ENCODE results near the gene APP. TPM values are rescaled to one million over a fixed set of nuclear protein-coding genes. Genes with fewer than 3 reads are reported as not detected.

APP gene
- polyA plus RNA-seq, 4 donors: 870 to 980 (median 951) TPM

DNA sequence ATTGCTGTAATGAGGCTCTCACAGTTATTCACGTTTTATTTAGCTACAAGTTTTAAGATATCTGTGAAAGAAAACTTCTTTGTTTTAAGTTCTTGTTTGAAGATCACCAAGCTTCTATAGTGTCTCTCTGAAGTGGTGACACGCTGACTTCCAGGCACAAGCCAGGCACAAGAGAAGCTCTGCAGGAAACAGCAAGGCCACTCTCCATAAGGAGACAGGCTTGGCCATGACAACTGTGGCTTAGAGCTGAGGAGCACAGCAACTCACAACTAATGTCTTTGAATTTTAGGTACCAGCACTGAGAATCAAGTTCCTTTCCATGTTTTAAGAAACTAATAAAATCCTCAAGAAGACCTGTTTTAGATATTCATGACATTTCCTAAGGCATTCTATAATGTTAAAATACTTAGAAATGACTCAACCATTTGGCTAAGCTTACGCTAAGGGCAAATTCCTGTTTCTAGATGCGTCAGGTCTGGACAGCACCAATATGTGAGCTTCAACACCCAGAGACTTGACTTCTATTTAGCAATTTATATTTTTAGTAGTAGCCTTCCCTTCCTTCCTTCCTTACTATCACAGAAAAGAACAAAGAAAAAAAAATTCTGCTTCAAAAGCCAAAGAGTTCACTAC is 40.2 kb downstream of the APP start:
- DNase-seq (ENCODE audit: low read depth in 4 of 4, low spot score in 3 of 4): no peak

DNA sequence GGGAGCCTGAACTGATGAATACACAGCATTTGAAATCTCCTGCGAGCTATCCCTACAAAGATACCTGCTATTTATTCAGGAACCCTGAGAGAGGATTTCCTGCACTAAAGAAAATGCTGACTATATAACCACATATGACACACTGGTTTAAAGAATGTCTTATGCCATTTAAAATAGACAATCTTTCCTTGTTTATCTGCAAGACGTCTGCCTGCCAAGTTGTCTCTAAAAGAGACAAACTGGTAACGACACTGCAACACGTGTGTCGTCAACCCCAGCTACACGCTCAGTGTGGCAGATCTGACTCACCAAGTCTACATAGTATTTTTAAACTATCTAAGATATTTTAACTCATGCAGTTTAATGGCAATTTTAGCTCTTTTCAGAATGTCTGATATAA is 42.7 kb downstream of the APP start:
- no peak for DNase-seq (ENCODE audit: low read depth in 4 of 4, low spot score in 3 of 4)

DNA sequence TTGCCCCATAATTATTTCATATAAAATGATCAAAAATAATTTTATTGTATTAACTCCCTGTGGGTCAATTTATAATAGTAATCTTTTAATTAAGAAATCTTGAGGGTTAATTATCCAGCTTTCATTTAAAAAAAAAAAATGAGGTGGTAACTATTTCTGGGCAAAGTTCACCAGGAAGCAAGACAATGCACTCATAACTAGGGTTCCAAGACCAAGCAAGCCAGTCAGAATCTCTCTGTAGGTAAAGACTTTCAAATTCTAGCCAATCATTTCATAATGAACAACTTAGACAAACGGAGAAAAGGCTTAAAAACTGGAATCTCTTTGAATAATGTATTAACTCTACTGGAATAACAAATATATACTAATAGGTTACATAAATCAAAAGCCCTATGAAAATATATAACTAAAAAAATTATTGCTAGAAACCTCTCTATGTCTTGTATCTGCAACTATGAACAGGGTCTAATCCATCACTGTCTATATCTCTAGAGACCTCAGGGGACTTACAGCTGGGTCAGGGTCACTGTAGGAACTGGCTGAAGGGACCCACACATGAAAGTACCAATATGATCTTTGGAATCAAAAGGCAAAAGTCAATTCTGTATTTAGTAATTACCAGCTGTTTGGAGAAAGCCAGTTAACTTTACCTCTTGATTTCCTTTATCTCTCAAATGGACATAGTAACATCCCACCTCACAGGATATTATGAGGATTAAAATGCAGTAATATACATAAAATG is 43.3 kb downstream of the APP start:
- no peak for DNase-seq (ENCODE audit: low read depth in 4 of 4, low spot score in 3 of 4)

DNA sequence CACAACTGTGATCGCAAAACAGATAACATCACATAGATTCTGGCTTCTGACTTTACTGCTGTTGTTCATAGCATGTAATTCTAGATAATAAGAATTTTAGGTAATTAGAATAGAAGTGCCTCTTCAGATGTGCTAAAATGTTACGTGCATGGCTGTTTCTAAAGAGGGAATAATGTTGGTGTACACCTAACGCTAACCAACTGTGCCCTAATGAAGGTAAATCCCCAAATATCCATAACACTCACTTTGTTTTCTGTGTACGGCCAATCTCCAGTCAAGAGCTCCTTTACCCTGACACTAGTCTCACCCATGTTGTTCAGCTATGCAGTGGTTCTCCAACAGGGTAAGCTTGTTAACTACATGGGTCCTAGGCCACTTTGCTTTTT is 44.4 kb downstream of the APP start:
- no peak for DNase-seq (ENCODE audit: low read depth in 4 of 4, low spot score in 3 of 4)

DNA sequence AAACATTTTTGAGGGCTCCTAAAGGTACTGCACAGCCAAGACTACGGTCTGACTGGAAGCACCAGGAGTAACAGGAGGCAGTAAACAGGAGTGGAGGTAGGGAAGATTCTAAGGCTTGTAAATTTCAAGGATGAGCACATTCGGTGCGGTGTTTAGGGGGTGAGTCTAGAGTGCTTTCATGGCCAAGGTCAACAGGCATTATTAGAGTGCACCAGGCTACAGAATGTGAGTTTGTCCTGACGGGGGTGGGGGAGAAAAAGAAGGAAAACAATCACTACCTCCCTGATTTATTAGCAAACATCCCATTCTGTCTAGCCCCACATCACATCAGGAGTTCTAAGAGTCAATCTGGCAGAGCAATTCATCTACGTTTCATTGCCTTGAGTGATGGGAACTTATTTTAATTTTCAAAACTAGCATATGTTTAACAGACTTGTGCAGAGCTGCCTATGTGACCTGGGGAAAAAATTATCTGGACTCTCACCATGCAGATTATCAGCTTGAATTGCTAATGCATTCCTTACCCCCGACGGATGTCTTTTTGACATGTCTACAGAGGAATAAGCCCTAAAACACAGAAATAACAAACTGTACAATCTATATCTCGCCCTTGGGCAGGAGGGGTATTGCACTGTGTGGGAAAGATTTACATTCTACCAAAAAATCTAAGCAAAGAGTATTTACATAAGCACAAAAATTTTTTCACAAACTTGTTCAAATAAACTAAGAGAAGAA is 45.0 kb downstream of the APP start:
- DNase-seq (ENCODE audit: low read depth in 4 of 4, low spot score in 3 of 4): no peak

DNA sequence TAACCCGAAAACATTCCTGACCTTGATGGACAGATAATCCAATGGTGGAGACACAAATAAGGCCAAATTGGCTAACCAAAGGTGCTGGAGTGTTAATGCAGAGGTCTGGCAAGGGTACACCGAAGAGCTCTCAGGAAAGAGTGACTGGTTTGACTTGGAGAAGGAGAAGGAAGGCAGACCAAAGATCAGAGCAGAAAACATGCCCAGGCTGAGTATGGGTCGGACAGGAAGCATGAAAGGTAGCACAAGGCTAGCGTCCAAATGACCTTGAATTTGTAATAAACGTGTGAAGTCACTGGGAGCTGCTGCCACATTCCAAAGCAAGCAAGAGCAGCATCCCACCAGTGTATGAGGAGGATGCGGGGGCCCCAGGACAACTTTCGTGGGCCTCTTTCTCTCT is 45.7 kb downstream of the APP start:
- DNase-seq (ENCODE audit: low read depth in 4 of 4, low spot score in 3 of 4): no peak

DNA sequence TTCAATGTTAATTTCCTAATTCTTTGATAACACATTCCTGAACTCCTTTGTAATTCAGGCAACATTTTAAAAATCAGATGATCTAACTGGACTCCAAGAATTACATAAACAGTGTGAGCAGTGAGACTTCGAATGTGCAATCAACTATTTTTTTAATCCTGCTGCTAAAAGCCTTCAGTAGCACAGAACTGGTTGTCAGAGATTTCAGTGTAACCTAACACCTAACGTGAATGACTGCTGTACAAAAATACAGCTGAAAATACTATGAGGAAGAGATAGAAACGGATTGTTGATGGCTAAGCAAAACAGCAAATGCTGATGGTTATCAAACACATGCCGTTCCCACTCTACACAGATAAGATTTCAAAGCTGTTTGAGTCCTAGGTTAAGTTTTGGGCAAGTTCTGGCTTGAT is 46.1 kb downstream of the APP start:
- no peak for DNase-seq (ENCODE audit: low read depth in 4 of 4, low spot score in 3 of 4)

DNA sequence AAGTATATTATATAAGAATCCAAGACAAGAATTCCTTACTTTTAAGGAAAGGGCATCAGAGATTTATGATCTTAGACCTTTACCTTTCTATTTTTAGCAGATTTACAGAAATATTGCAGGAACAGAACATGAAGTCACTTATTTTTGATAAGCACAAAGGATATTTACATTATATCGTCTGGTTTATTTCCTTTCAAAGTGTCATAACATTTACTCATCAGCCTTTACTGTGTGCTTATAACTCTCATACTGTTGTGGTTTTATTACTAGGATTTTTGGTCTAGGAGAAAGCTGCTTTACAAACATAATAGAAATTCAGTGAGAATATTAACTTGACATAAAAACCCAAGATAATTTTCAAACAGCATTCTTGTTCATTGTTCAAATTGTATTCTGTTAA is 47.6 kb downstream of the APP start:
- no peak for DNase-seq (ENCODE audit: low read depth in 4 of 4, low spot score in 3 of 4)

DNA sequence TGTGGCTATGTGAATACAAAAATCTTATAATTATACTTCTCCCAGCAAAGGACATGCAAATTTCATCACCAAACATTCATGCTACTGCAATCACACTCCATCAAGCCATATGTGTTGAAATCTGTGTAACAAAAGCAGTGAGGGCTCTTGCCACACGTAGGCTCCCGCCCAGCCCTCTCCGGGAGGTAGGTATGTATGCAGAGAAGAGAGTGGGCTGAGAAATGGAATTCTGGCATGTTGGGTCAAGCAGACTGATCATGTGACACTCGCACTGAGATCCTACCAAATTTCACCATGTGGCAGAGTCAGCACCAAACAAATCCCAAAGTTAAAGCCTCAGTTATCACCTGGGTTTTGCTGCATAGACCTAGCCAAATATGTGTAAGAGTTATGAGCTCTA is 49.7 kb downstream of the APP start:
- no peak for DNase-seq (ENCODE audit: low read depth in 4 of 4, low spot score in 3 of 4)

DNA sequence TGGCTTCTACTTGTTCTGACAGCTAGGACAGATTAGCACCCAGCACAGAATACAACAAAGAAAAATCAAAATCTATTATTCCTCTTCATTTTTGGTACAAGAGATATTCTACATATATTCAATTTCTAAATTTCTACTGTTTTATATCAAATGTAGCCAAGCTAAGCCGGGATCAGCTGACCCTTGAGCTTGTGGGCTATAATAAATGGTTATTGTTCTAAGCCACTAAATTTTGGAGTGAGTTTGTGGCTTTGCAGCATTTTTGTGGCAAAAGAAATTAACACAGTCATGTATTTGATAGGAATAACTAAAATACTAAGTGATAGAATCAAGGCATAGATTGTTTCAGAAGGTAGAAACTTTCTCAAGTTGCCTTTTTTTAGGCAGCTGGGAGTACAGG is 50.7 kb downstream of the APP start:
- DNase-seq (ENCODE audit: low read depth in 4 of 4, low spot score in 3 of 4): no peak

DNA sequence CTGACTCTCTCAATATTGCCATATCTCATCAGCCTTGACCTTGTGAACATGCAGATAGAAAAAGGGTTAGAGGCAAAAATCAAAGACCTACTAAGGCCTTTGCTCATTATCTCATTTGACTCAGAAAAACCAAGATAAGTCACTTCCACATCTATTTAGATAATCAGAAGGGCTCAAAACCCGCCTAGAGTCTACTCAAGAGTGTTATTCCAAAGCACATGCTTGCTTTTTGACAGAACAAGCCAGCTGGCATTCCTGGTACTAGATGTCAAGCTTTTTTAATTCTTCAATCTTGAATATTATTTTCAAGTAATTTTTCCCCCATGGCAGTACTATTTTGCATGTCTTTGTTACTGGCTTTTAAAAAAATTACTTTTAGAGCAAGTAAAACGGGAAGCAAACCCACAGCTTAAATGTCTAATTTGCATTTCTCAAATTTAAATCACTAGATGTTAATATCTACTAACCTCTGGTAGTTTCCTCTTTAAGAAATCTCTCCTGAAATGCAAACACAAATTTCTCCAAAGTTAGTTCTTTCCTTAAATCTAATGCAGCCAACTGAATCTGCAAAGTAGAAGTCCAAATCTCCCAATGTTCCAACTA is 51.5 kb downstream of the APP start:
- no peak for DNase-seq (ENCODE audit: low read depth in 4 of 4, low spot score in 3 of 4)

DNA sequence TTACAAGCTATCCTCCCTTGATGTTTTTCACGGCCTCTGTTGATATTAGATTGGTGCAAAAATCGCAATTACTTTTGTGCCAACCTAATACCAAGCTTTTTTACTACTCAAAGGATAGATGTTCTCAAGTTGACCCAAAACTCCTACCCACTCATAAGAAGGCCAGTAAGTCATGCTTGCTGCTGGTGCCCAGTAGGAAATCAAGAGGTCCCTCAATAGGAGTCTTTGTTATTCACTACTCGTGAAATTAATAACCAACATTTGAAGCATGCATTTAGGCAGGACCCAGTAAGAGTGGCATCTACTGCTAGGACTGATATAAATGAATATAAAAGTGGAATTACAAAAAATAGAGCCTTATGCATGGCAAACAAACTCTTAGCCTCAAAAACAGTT is 52.6 kb downstream of the APP start:
- DNase-seq (ENCODE audit: low read depth in 4 of 4, low spot score in 3 of 4): no peak

DNA sequence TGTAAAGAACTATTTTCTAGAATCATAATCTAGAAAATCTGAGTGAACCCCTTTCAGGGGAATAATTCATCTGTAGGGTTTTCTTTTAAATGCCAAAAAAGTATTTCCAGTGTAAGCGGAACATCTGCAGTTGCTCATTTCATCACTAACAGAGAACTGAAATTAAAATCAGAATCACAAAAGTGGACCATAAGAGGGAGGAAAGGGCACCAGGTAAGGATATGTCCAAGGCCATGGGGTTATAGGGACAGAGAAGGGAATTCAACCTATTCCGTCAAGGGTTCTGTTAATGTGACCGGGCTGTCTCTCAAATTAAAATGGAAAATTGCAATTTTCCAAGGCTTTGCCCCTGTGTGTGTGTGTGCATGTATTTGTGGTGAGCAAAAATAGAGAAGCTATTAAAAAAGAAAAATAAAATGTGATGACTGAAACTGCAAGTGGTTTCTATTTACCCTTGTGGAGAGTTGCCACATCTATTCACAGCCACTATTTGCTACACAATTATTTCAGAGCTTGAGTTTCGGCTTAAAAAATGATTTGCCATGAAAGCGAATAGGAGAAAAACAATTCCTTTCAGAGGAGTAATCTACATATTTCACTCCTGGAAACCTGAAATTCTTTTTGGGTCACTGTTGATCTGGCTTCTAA is 53.1 kb downstream of the APP start:
- no peak for DNase-seq (ENCODE audit: low read depth in 4 of 4, low spot score in 3 of 4)

DNA sequence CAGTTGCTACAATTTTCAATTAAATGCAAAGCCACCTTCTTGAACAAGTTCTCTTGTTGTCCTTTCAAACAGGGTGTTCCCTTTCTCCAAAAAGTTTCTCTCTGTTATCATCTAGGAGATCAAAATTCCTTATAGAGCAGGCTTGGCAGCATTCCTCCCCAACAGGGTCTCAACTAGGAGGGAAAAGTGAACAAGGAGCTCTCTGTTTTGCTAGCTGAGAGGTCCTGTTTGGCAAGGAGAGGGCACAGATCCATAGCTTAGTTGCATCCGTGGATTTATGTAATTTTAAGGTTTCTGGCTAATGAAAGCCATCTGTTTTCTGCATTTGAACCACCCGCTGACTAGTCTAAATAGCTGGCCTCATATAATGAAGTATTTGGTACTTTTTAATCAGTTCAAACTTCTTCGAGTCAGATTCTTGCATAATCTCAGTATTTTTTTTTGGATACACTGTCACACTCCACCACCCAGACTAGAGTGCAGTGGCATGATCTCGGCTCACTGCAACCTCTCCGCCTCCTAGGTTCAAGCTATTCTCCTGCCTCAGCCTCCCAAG is 54.0 kb downstream of the APP start:
- peak in 2 of 4 donors; percentile 16 to 20 for DNase-seq (ENCODE audit: low read depth in 4 of 4, low spot score in 3 of 4)

DNA sequence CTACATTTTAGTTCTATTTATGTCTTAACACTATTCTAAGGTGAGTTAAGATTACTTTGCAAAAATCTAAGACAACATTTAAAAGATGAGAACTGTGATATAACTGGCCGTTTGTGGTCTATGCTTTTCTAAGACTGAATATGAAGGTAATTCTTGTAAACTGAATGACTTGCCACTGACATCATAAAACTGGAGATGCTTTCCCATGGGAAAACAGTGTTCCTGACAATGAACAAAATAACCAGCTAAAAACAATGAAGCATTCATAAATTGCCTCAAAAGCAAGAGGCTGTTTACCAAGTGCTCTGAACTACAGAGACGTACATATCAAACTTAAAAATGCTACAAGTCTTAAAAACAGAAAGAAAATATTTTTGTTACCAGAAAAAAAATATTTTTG is 54.7 kb downstream of the APP start:
- no peak for DNase-seq (ENCODE audit: low read depth in 4 of 4, low spot score in 3 of 4)

DNA sequence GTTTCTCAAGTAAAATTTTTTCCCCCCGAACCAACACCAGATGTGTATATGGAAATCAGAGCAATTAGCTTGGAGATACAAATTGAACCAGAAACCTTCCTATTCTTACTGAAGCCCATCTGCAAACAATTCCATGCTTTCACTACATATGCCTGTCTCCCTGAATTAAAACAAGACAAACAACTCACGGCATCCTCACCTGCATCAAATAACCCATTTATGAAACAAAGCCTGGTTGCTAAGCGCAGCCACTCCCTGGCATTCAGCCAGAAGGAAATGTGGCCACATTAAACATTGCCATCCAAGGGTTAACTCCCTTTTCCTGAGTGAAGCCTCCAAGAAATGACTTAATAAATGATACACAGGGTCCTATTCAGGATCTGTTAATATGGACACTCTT is 55.3 kb downstream of the APP start:
- DNase-seq (ENCODE audit: low read depth in 4 of 4, low spot score in 3 of 4): peak in 1 of 4 donors; percentile 18

DNA sequence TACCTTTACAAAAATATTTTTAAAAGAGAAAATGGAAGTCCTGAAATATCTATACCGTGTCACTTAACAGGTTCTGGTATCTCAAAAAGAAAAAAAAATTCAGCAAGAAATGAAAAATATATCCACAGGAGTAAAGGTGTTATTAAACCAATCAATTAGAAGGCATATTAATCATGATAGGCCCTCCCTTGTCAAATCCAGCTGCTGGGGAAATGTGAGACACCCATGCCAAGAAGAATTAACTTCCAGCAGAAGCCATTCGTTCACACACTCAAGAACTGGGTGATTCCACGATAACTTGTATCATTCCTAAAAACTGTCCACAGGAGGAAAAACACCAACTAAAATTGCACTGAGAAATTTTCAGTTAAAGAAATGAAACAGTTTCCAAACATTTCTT is 57.6 kb downstream of the APP start:
- no peak for DNase-seq (ENCODE audit: low read depth in 4 of 4, low spot score in 3 of 4)

DNA sequence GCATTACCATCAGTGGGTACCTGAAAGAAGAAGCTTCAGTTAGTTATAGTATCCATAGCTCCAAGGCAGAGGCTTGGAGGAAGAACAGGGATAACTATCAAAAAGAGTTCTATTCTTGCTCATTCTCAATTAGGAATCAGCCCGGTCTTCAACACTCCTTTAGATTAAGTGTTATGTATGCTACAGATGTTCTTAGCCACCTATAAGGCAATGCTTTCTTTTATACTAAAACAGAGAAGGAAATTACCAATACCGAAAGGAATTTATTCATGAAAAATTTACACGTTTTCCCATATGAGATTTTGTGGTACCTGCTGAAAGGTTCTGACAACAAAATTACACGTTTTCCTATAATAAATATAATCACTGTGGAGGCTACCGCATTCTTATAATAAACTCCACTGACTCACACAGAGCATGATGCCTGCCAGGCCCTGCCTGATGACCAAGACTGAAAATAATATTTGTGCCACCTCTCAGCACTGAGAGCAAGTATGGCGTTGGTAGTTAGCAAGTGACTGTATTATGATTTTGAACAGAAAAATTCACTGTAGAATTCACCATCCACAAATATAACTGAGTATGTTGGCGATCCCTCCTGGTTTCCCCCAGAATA is 58.3 kb downstream of the APP start:
- no peak for DNase-seq (ENCODE audit: low read depth in 4 of 4, low spot score in 3 of 4)

DNA sequence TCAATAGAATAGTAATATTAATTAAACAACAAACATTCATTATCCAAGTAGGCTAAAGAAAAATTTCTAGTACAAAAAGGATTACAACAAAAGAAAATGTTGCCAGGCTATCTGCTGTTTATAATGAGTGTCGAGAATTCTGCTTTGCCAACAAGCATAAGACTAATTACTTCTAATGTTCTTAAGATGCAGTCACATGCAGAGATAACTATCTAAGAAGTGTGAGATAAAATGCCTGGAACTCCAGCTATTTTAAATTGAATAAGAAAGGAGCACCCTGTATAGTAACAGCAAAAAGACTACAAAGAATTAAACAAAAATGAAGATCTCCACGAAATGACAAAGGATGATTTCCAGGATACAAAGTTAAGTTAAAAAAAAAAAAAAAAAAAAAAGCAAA is 59.9 kb downstream of the APP start:
- DNase-seq (ENCODE audit: low read depth in 4 of 4, low spot score in 3 of 4): no peak

DNA sequence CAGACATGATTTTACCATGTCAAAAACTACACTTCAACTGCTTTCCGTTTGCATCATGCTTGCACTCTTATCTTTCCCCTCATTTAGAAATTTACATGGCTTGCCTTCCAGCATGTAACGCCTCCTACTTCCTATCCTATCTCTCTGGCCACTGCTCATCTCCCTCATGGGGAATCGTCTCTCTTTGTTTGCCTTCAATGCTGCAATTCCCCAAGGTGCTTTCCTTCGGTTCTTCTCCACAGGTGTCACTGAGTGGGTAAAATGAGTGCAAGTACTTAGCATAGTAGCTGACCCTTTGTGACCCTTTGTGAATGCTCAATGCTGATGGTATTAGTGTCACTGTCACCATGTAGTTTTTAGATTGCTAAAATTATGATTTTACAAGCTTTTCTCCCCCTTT is 63.1 kb downstream of the APP start:
- DNase-seq (ENCODE audit: low read depth in 4 of 4, low spot score in 3 of 4): no peak
